NOMO-1 treated with DMSO at 0.1 percent for 48 hours (cell line): ENCODE results near the gene RALBP1.

Source experiments
- DNase-seq: peaks from one replicate; lab custom pipeline; 2025; ENCODE audit not compliant: unreplicated experiment; lab: John Stamatoyannopoulos, UW

The RALBP1 gene

DNA sequence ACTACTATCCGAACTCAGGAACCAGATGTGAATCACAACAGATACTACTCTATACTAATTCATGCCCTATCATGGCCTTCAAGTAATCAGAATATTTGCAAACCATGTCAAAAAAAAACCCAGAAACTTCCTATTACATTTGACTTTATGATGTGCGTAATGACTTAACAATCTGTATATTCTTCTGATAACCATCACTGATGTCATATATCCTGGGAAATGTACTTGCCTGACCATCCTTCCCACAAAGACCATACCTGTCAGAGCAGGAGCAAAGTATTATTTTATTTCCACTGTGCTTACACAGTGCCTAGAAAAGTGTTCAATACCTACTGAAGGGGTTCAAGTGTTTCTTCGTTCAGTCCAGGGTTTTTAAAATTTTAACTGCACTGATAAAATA lies 111.5 kb downstream of the RALBP1 start:
- DNase-seq = no peak
